Endothelial cell of umbilical vein (primary cell): ENCODE results near the gene SGTB. TPM values are rescaled to one million over a fixed set of nuclear protein-coding genes. Genes with fewer than 3 reads are reported as not detected.

Experiments
- BruUV-seq: library from RNA; stranded (reverse); fragments of 400-500 nt; replicated peaks from 2 replicates; lab custom pipeline; 2021; lab: Mats Ljungman, UMichigan
- CTCF ChIA-PET: fragments of 300-600, 350-600 bp; sonication (Branson Sonifier 250); formaldehyde crosslinking; loops from one replicate; lab custom pipeline; 2021; ENCODE audit warnings: antibody characterized with exemption, inconsistent platforms; lab: Charles Lee
- POLR2A ChIA-PET: fragments of 300-600, 350-600 bp; sonication (Branson Sonifier 250); formaldehyde crosslinking; loops from one replicate; lab custom pipeline; 2021; ENCODE audit warnings: antibody characterized with exemption, inconsistent platforms; lab: Charles Lee
- DNase-seq: peaks from one replicate; pipeline ENCODE4 v3.0.0-alpha.2; 2011; ENCODE audit warnings: low read depth, low spot score
- FAIRE-seq: peaks from 2 replicates; lab custom pipeline; 2011; peaks lifted over from hg19 to GRCh38; lab: Jason Lieb, UNC
- H2AFZ ChIP-seq: 2 replicates; pipeline ENCODE4 v1.6.0; 2012; ENCODE audit warnings: low read depth, low read length, control low read depth, inconsistent platforms
- H3K27ac ChIP-seq: 2 replicates; pipeline ENCODE4 v1.5.1; 2011; ENCODE audit warnings: low read depth, mild to moderate bottlenecking, control low read depth, low read length, moderate library complexity; ENCODE audit not compliant: insufficient read depth
- H3K27me3 ChIP-seq, 2 experiments: 2 replicates each; pipeline versions ENCODE4 v1.6.0 to v1.6.1; 2011; ENCODE audit warnings: low read length in 2 of 2, mixed read lengths in 1 of 2; ENCODE audit not compliant: control insufficient read depth in 2 of 2, insufficient read depth in 2 of 2
- H3K36me3 ChIP-seq, 2 experiments: 2 replicates in 1 of 2; 3 replicates in 1 of 2; pipeline ENCODE4 v1.5.1; 2011; ENCODE audit warnings: low read length in 2 of 2, mild to moderate bottlenecking in 1 of 2, moderate library complexity in 1 of 2; ENCODE audit not compliant: control insufficient read depth in 2 of 2, insufficient read depth in 2 of 2; ENCODE audit errors: extremely low read depth in 1 of 2
- H3K4me1 ChIP-seq: 3 replicates; pipeline ENCODE4 v1.5.1; 2011; ENCODE audit warnings: mild to moderate bottlenecking, low read length; ENCODE audit not compliant: control insufficient read depth, insufficient read depth; ENCODE audit errors: extremely low read depth
- H3K4me2 ChIP-seq: 2 replicates; pipeline ENCODE4 v1.6.1; 2011; ENCODE audit warnings: low read length, control low read depth, mixed read lengths; ENCODE audit not compliant: insufficient read depth
- H3K4me3 ChIP-seq, 3 experiments: fragments of 200-600 bp in 1 of 3; sonication (generic), shearing (Covaris generic) in 1 of 3; replicated peaks in 1 of 3; 2 replicates each; pipeline ENCODE4 v1.5.1; 2011 to 2016; ENCODE audit warnings: control low read depth in 3 of 3, low read length in 3 of 3, mild to moderate bottlenecking in 2 of 3, inconsistent platforms in 1 of 3, low read depth in 1 of 3, moderate library complexity in 1 of 3; ENCODE audit not compliant: insufficient read depth in 1 of 3
- H3K79me2 ChIP-seq: 2 replicates; pipeline ENCODE4 v1.6.0; 2012; ENCODE audit warnings: low read length, inconsistent platforms; ENCODE audit not compliant: control insufficient read depth, insufficient read depth
- H3K9ac ChIP-seq: replicated peaks from 2 replicates; pipeline ENCODE3; 2011; ENCODE audit warnings: low read length, control low read depth; ENCODE audit not compliant: insufficient read depth; ENCODE audit errors: extremely low read depth
- H3K9me1 ChIP-seq: replicated peaks from 3 replicates; pipeline ENCODE4 v1.6.0; 2011; ENCODE audit warnings: mild to moderate bottlenecking, low read length; ENCODE audit not compliant: control insufficient read depth, insufficient read depth; ENCODE audit errors: extremely low read depth
- H3K9me3 ChIP-seq: replicated peaks from 2 replicates; pipeline ENCODE4 v1.5.1; 2012; ENCODE audit warnings: low read length, inconsistent platforms; ENCODE audit not compliant: control insufficient read depth, insufficient read depth
- H4K20me1 ChIP-seq: replicated peaks from 2 replicates; pipeline ENCODE3; 2011; ENCODE audit warnings: mild to moderate bottlenecking, low read length; ENCODE audit not compliant: control insufficient read depth, insufficient read depth; ENCODE audit errors: extremely low read depth
- EZH2 ChIP-seq: IDR thresholded peaks from 2 replicates; pipeline ENCODE4 v1.6.1; 2012; ENCODE audit warnings: borderline replicate concordance, low read depth, mild to moderate bottlenecking, moderate library complexity, low read length, inconsistent platforms; ENCODE audit not compliant: severe bottlenecking
- FOS ChIP-seq: IDR thresholded peaks from 2 replicates; pipeline ENCODE4 v1.6.1; 2011; ENCODE audit warnings: mild to moderate bottlenecking, low read length, moderate library complexity, borderline replicate concordance; ENCODE audit not compliant: insufficient read depth
- GATA2 ChIP-seq: IDR thresholded peaks from 2 replicates; pipeline ENCODE4 v1.7.0; 2011; ENCODE audit warnings: low read depth, mild to moderate bottlenecking, moderate library complexity, mixed read lengths, low read length; ENCODE audit not compliant: insufficient read length, insufficient read depth
- JUN ChIP-seq: IDR thresholded peaks from 2 replicates; pipeline ENCODE4 v1.6.1; 2011; ENCODE audit warnings: borderline replicate concordance, low read depth; ENCODE audit not compliant: insufficient read length, insufficient read depth
- MYC ChIP-seq: IDR thresholded peaks from one replicate; pipeline ENCODE4 v1.6.1; 2011; ENCODE audit warnings: mild to moderate bottlenecking, low read depth, low read length
- POLR2A ChIP-seq: IDR thresholded peaks from 2 replicates; pipeline ENCODE4 v1.6.1; 2012; ENCODE audit warnings: low read depth, mild to moderate bottlenecking, control low read depth, low read length
- POLR2AphosphoS5 ChIP-seq: IDR thresholded peaks from 2 replicates; pipeline ENCODE4 v1.6.1; 2012; ENCODE audit warnings: low read depth, mild to moderate bottlenecking, control low read depth, low read length, moderate library complexity; ENCODE audit not compliant: insufficient read depth
- dilution Hi-C: fragments of 300-500 bp; cut with MboI; formaldehyde crosslinking; loops from one replicate; pipeline ENCODE4 v1.15.0; 2019; ENCODE audit warnings: low sequenced_read_pairs; ENCODE audit not compliant: extremely low pct_ligation_motif_present
- intact Hi-C: fragments of 100-400 bp; cut with micrococcal nuclease; formaldehyde crosslinking; loops from one replicate; pipeline ENCODE4 v1.10.0; 2022
- polyA plus RNA-seq, 4 experiments: library from polyadenylated mRNA; depleted of rRNA in 3 of 4; stranded (reverse) in 3 of 4; unstranded in 1 of 4; fragments of >200 nt; gene quantifications; 2 replicates each; pipeline versions ENCODE4 v1.2.1 to v1.2.3, GENCODE V29; 2011 to 2012; ENCODE audit warnings: missing spikeins in 1 of 4
- total RNA-seq: library from RNA; stranded (reverse); gene quantifications from 2 replicates; pipeline ENCODE4 v1.2.3, GENCODE V29; 2021
- TF ChIP-seq, protein P1 (sequence below), 2 donors: IDR thresholded peaks; 1 replicate in 1 of 2; 2 replicates in 1 of 2; pipeline ENCODE4 v1.5.1; 2011; ENCODE audit warnings: low read length in 2 of 2, mild to moderate bottlenecking in 2 of 2, moderate library complexity in 2 of 2, control low read depth in 1 of 2, inconsistent platforms in 1 of 2, low read depth in 1 of 2; ENCODE audit not compliant: insufficient read depth in 1 of 2; ENCODE audit errors: extremely low read depth in 1 of 2
- TF ChIP-seq, protein P2 (sequence below): IDR thresholded peaks from 2 replicates; pipeline ENCODE4 v1.6.1; 2011; ENCODE audit not compliant: insufficient read depth, insufficient read length

SGTB gene
- total and polyA plus RNA-seq, 2 donors (not counting 3 experiments of a cell fraction or from before 2014, with no cell fraction given): 3.1 to 14.1 TPM

DNA sequence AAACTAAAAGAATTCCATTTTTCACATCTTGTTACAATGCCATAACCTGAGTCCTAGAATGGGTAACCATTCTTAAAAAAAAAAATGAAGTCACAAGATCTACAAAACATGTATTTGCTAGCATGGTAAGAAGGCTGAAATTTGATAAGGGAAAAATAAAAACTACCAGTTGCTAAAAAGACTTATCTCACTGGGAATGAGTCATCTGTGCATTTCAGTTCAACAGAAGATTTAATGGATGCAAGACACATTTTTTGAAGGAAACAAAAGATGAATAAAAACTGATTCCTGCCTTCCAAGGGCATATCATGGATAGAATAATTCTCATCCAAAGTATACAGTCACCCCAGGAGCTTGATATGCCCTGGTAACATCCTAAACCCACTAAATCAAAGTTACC, 47.2 kb downstream of the SGTB start:
- no peak overlapping the region for H3K9ac ChIP-seq
- H3K4me2 ChIP-seq: no peak overlapping the region
- no peak for FAIRE-seq
- no peak overlapping the region for H2AFZ ChIP-seq
- H3K4me3 ChIP-seq: no peak overlapping the region
- no peak overlapping the region for H3K27ac ChIP-seq
- H3K79me2 ChIP-seq: no peaks in the 10 kb centered on the region
- H3K4me1 ChIP-seq: no peaks in the 10 kb centered on the region
- no peak for TF ChIP-seq JUN
- peak; percentile 14 for TF ChIP-seq FOS
- no peaks in the 10 kb centered on the region for H3K9me3 ChIP-seq
- peaks cover 0 to under 1% of the 10 kb centered on the region in 2 experiments for H3K36me3 ChIP-seq
- intact Hi-C loops (no loop called here), dilution Hi-C loops (no loop called here)
- POLR2A ChIA-PET: no interaction called here
- BruUV-seq: no TSS peak
- DNase-seq: no peak
- CTCF ChIA-PET: interaction anchor here (1.9 kb wide), 1 partner anchor 10 kb away, joined by 6 read pairs; no protein-coding TSS in a partner anchor
- no peaks in the 10 kb centered on the region for H3K9me1 ChIP-seq
- H3K27me3 ChIP-seq: no peaks in the 10 kb centered on the region
- no peaks in the 10 kb centered on the region for H4K20me1 ChIP-seq

DNA sequence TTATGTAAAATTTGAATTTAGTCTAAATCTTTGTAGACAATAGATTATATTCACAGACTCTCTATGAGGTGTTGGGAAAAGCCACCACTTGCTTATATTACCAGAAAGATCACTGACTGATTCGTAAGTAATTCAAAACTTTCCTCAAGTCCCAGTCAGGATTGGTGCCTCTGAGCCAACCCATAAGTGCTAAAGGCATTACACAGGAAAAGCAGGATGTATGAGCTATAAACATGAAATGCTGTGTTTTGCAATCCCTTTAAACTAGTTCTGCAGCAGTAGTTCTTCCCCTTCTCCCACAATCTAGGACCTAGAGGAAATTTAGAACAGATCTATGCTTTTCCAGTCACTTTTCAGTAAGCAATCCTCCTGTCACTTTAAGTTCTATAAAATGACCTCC, 49.1 kb downstream of the SGTB start:
- no peak overlapping the region for H3K4me2 ChIP-seq
- dilution Hi-C loops: no loop called here
- CTCF ChIA-PET: interaction anchor here (1.0 to 1.4 kb wide), 4 partner anchors 9 to 15 kb away, joined by 3 to 4 read pairs (median 4); no protein-coding TSS in a partner anchor
- POLR2A ChIA-PET: no interaction called here
- intact Hi-C loops: no loop called here
- no peaks in the 10 kb centered on the region for H3K79me2 ChIP-seq
- H2AFZ ChIP-seq: no peak overlapping the region
- FAIRE-seq (no peak), DNase-seq (no peak)
- no peaks in the 10 kb centered on the region for H3K36me3 ChIP-seq
- H3K27ac ChIP-seq: no peak overlapping the region
- no peaks in the 10 kb centered on the region for H3K27me3 ChIP-seq
- H3K9me1 ChIP-seq: no peaks in the 10 kb centered on the region
- BruUV-seq: no TSS peak
- H4K20me1 ChIP-seq: no peaks in the 10 kb centered on the region
- H3K9me3 ChIP-seq: no peaks in the 10 kb centered on the region
- no peak overlapping the region for H3K4me3 ChIP-seq
- no peak overlapping the region for H3K9ac ChIP-seq
- TF ChIP-seq EZH2 (no peak), POLR2AphosphoS5 (no peak), MYC (no peak), POLR2A (no peak), GATA2 (no peak), FOS (no peak), JUN (no peak)
- TF ChIP-seq, protein P1, sequence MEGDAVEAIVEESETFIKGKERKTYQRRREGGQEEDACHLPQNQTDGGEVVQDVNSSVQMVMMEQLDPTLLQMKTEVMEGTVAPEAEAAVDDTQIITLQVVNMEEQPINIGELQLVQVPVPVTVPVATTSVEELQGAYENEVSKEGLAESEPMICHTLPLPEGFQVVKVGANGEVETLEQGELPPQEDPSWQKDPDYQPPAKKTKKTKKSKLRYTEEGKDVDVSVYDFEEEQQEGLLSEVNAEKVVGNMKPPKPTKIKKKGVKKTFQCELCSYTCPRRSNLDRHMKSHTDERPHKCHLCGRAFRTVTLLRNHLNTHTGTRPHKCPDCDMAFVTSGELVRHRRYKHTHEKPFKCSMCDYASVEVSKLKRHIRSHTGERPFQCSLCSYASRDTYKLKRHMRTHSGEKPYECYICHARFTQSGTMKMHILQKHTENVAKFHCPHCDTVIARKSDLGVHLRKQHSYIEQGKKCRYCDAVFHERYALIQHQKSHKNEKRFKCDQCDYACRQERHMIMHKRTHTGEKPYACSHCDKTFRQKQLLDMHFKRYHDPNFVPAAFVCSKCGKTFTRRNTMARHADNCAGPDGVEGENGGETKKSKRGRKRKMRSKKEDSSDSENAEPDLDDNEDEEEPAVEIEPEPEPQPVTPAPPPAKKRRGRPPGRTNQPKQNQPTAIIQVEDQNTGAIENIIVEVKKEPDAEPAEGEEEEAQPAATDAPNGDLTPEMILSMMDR (IDR thresholded peaks at IDR 0.05; ENCODE audit: extremely low read depth in 1 of 2, insufficient read depth in 1 of 2, low read depth in 1 of 2, low read length in 2 of 2): no peak
- TF ChIP-seq, protein P2, sequence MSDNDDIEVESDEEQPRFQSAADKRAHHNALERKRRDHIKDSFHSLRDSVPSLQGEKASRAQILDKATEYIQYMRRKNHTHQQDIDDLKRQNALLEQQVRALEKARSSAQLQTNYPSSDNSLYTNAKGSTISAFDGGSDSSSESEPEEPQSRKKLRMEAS: no peak
- H3K4me1 ChIP-seq: no peaks in the 10 kb centered on the region
